ENCODE measurements around the gene ABTB1. TPM values are rescaled to one million over a fixed set of nuclear protein-coding genes. Genes with fewer than 3 reads are reported as not detected.

Gene ABTB1
- total RNA-seq, 1 donor from 2014 or later = 12.2 TPM

GRCh38 chr3:127689266-127689860 lies 16.6 kb downstream of the ABTB1 start:
- H3K4me1 Mint-ChIP-seq (ENCODE audit: low read depth) = peaks cover 1% of the 10 kb centered on the region
- no peaks in the 10 kb centered on the region for H3K9me3 Mint-ChIP-seq (ENCODE audit: low read depth)
- H3K27ac Mint-ChIP-seq = no peak overlapping the region
- no peak for DNase-seq (ENCODE audit: low spot score, unreplicated experiment)
- H3K27me3 Mint-ChIP-seq = peaks cover 8% of the 10 kb centered on the region
- no peak for TF ChIP-seq CTCF (IDR thresholded peaks at IDR 0.05; ENCODE audit: unreplicated experiment)
- no peak overlapping the region for H3K4me3 Mint-ChIP-seq (ENCODE audit: low read depth)
- H3K36me3 Mint-ChIP-seq (ENCODE audit: insufficient read depth) = no peaks in the 10 kb centered on the region

- Mint-ChIP-seq H3K36me3 (ENCODE audit: insufficient read depth) (no peaks in the 10 kb centered on the region), H3K27me3 (peaks cover 5% of the 10 kb centered on the region), H3K4me3 (ENCODE audit: low read depth) (no peak overlapping the region), H3K9me3 (ENCODE audit: low read depth) (no peaks in the 10 kb centered on the region), H3K4me1 (ENCODE audit: low read depth) (peaks cover 1% of the 10 kb centered on the region), H3K27ac (peak overlapping the region; percentile 11)
- no peak for DNase-seq (ENCODE audit: low spot score, unreplicated experiment)
- TF ChIP-seq CTCF (IDR thresholded peaks at IDR 0.05; ENCODE audit: unreplicated experiment) = no peak
These were observed 17.4 kb downstream of the ABTB1 start for GRCh38 chr3:127690106-127690505.

GRCh38 chr3:127690823-127691452 lies 18.2 kb downstream of the ABTB1 start:
- no peak for DNase-seq (ENCODE audit: low spot score, unreplicated experiment)
- Mint-ChIP-seq H3K9me3 (ENCODE audit: low read depth) (no peaks in the 10 kb centered on the region), H3K4me1 (ENCODE audit: low read depth) (peaks cover 1% of the 10 kb centered on the region), H3K27me3 (peaks cover 5% of the 10 kb centered on the region), H3K4me3 (ENCODE audit: low read depth) (no peak overlapping the region), H3K27ac (no peak overlapping the region), H3K36me3 (ENCODE audit: insufficient read depth) (no peaks in the 10 kb centered on the region)
- TF ChIP-seq CTCF (IDR thresholded peaks at IDR 0.05; ENCODE audit: unreplicated experiment) = peak; percentile 57

GRCh38 chr3:127691489-127691888 lies 18.7 kb downstream of the ABTB1 start:
- H3K4me1 Mint-ChIP-seq (ENCODE audit: low read depth) = peaks cover 1% of the 10 kb centered on the region

GRCh38 chr3:127691974-127692373 lies 19.2 kb downstream of the ABTB1 start:
- peaks cover 1% of the 10 kb centered on the region for H3K4me1 Mint-ChIP-seq (ENCODE audit: low read depth)
- TF ChIP-seq CTCF (IDR thresholded peaks at IDR 0.05; ENCODE audit: unreplicated experiment) = no peak
- H3K27me3 Mint-ChIP-seq = peaks cover 5% of the 10 kb centered on the region
- no peak for DNase-seq (ENCODE audit: low spot score, unreplicated experiment)
- no peaks in the 10 kb centered on the region for H3K36me3 Mint-ChIP-seq (ENCODE audit: insufficient read depth)
- no peak overlapping the region for H3K27ac Mint-ChIP-seq
- no peak overlapping the region for H3K4me3 Mint-ChIP-seq (ENCODE audit: low read depth)
- H3K9me3 Mint-ChIP-seq (ENCODE audit: low read depth) = no peaks in the 10 kb centered on the region

More at GRCh38 chr3:127691489-127691888, 18.7 kb downstream of the ABTB1 start:
- H3K9me3 Mint-ChIP-seq (ENCODE audit: low read depth) = no peaks in the 10 kb centered on the region
- DNase-seq (ENCODE audit: low spot score, unreplicated experiment) = no peak
- no peak overlapping the region for H3K4me3 Mint-ChIP-seq (ENCODE audit: low read depth)
- no peak for TF ChIP-seq CTCF (IDR thresholded peaks at IDR 0.05; ENCODE audit: unreplicated experiment)
- H3K27ac Mint-ChIP-seq = no peak overlapping the region
- no peaks in the 10 kb centered on the region for H3K36me3 Mint-ChIP-seq (ENCODE audit: insufficient read depth)
- peaks cover 5% of the 10 kb centered on the region for H3K27me3 Mint-ChIP-seq
